NCI-H1417 (cell line): ENCODE results near the gene TNRC6A.
"Not testable (repeated sequence)": the region's sequence is repeated elsewhere in the genome, so short reads cannot be mapped to it uniquely, and the experiment has no call there.

Source experiments
- DNase-seq, 3 experiments: peaks; one replicate each; lab custom pipeline; 2025; lab: John Stamatoyannopoulos, UW

TNRC6A gene

DNA sequence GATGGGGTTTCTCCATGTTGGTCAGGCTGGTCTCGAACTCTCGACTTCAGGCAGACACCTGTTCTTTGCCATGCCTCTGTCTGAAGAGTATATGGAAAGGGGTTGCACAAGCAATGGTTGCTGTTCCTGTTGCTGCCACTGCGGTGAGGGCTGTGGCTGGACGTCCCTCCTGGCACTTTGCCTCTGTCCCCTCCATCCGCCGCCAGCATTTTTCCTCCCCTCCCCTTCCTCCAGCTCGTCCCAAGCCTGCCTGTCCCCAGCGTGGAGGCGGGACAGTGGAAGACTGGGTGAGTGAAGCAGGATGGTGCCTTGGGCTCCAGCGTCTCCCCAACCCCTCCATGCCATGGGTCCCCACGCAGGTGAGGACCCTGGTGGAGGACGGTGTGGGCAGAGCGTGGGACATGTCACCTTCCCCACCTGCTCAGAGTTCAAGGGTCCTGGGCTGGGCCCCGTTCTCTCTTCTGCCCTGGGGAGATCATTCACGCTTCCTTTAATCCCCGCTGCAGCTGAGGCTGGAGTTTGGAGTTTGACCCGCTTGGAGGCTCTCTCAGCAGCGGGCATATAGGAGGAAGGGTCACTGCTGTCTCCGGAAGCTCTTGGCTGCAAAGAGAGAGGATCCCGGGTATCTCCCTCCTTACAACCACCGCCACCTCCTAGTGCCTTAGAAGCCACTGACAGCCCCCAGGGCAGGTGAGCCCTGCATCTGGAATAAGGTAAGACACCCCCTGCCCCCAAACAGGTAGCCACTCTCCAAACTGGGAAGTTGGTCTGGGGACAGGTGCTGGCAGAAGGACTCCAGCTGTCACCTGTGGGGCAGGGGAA lies 116.5 kb downstream of the TNRC6A start, which contains the start of gene SLC5A11:
TSS of gene SLC5A11 (plus strand) at position 238 of the 822 bp plus-strand sequence. CDS start 12,681 bp downstream, outside the sequence.
- DNase-seq, result no peak

DNA sequence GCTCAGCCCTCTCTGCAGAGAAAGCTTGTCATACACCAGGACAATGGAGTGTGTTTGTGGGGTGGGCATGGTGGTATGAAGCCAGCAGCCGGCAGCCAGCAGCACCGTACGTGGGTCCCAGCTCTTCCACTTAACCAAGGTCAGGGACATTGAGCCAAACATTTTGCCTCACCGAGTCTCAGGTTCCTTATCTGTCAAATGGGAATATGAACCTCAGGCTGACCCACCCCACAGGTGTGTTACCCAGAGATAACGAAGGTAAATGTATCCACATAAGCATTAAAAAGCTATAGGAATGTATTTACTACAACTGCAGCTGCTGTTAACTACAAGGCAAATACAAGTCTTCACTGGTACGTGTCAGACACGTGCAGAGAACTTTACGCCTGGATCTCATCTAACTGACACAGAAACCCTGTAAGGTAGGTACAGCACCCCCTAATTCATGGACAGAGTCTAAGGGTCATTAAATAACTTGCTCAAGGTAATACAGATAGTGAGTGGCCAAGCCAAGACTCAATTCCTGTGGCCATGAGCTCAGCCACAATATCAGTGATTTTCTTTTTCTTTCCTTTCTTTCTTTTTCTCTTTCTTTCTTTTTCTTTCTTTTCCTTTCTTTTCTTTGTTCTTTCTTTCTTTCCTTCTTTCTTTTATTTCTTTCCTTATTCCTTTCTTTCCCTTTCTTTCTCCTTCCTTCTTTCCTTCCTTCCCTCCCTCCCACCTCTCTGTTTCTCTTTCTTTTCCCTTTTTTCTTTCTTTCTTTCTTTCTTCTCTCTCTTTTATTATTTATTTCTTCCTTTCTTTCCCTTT lies 117.3 kb downstream of the TNRC6A start:
- no peak for DNase-seq

DNA sequence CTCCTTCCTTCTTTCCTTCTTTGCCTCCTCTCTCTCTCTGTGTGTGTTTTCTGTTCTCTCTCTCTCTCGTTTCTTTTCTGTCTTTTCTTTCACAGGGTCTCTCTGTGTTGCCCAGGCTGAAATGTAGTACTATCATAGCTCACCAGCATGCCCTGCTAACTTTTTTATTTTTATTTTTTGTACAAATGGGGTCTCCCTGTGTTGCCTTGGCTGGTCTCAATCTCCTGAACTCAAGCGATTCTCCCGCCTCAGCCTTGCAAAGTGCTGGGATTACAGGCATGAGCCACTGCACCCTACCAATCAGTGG lies 117.9 kb downstream of the TNRC6A start:
- DNase-seq, result no peak

DNA sequence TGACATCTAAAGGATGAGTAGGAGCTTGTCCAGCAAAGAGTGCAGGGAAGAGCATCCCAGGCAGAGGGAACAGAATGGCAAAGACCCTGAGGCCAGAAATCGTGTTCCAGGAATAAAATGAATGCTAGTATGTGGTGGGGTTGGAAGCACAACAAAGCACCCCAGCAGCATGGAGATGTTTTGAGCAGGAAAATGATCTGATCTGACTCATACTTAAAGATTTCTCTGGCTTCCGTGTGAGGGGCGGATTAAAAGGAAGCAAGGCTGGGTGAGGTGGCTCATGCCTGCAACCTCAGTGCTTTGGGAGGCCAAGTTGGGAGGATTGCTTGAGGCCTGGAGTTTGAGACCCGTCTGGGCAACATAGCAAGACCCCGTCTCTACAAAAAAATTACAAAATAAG lies 118.6 kb downstream of the TNRC6A start:
- no peak for DNase-seq

DNA sequence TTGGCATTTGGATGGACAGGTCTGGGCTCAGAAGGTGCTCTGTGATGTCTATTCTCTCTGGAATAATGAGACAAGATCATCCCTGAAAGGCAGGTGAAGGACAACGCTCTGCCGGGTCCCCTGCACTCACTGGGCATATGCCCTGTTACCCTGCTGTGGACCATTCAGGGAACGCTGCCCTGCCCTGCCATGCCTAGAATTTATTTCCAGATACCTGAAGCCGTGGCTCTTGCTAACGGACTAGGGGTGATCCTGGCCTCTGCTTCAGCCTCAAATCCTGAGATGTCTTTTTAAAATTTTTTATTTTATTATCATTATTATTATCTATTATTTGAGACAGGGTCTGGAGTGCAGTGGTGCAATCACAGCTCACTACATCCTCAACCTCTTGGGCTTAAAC lies 120.2 kb downstream of the TNRC6A start:
- DNase-seq, result no peak

DNA sequence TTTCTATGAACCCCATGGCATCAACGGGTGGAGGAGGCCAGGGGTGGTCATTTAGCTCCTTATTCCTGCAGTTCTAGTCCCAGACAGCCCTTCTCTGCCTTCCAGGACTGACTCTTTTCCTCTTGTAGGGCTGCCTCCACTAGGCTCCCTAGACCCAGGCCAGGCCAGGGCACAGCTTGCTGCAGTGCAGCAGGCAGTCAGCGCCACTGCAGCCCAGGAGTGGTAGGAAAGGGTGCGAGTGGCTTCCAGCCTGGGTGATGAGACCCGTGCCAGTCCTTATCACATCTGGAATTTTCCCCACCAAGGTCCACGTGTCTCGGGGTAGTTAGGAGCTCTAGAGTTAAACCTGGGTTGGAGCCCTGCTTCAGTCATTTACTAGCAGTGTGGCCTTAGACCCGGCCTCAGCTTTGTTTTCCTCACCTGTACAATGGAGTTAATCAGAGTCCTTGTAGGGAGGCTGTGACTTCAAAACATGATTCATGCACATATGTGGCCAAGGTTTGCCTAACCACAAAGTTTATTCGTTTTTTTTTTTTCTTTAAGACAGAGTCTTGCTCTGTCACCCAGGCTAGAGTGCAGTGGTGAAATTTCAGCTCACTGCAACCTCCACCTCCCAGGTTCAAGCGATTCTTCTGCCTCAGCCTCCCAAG lies 121.0 kb downstream of the TNRC6A start:
- no peak for DNase-seq

DNA sequence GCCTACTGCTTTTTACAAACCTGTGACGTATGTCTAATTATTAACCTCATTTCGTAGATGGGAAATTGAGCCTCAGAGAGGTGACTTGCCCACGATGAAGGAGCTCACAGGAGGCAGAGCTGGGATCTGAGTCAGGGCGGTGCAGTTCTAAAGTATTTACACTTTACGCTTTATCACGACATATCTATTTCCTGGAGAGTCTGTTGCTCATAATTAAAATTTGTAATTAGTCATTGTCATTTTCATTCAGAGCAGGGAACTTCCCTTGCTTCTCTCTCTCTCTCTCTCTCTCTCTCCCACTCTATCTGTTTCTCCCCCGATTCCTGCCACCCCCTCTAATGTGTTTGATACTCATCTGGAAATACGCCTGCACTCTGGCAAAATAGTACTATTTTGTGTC lies 122.2 kb downstream of the TNRC6A start:
- no peak for DNase-seq

DNA sequence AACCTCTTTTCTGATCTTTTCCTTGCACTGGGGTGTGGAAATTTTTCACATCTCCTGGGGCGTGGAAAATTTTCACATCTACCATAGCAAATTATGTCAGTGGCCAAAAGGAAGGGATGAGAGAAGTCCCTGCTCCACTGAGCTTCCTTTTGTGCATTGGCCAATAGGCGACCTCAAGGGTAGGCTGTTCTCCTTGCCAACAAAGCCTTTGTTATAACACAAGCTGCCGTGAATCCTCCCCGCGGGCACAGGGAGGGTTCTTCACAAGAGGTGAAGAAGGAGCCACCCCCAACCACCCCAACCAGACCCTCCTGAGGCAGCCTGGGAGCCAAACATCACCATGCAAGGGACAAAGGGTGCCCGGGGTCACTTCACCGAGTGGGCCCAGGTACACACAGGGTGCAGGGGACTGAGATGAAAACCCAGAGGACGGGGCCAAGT lies 122.8 kb downstream of the TNRC6A start:
- no peak for DNase-seq

DNA sequence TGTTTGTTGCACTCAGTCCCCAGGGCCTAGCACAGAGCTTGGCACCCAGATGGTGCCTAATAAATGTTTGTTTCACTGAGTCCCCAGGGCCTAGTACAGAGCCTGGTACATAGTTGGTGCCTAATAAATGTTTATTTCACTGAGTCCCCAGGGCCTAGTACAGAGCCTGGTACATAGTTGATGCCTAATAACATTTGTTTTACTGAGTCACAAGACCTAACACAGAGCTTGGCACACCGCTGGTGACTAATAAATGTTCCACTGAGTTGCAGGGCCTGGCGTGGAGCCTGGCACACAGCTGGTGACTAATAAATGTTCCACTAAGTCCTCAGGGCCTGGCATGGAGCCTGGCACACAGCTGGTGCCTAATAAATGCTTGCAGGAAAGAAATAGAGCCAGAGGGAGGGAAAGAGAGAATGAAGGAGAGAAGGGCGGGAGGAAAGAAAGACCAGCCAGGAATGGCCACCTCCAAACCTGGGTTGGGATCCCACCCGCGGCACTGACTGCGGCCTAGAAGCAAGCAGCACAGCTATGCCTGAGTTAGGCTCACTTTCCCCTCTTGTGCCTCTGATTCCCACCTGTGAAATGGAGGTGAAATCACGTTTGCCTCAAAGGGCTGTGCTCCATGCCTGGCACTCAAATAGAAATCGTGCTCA lies 123.8 kb downstream of the TNRC6A start:
- no peak for DNase-seq

DNA sequence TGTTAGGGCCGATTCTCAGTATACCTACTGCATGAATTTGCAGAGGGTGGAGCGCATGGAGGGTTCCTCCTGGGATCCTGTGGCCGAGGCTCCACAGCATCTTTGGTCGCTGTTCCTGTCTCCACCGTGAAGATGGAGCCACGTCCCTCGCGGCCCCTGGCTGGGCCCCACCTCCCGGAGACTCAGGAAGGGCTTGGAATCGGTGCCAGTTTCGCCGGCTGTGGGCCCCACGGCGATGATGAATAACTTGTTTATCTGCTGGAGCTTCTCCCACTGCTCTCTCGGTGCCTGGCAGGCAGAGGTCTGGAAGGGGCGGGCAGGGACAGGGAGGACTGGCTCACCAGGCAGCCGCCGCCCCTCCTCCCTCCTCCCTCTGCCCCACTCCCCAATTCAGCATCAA lies 124.4 kb downstream of the TNRC6A start:
- peak in 1 of 3 experiments; percentile 6 for DNase-seq

DNA sequence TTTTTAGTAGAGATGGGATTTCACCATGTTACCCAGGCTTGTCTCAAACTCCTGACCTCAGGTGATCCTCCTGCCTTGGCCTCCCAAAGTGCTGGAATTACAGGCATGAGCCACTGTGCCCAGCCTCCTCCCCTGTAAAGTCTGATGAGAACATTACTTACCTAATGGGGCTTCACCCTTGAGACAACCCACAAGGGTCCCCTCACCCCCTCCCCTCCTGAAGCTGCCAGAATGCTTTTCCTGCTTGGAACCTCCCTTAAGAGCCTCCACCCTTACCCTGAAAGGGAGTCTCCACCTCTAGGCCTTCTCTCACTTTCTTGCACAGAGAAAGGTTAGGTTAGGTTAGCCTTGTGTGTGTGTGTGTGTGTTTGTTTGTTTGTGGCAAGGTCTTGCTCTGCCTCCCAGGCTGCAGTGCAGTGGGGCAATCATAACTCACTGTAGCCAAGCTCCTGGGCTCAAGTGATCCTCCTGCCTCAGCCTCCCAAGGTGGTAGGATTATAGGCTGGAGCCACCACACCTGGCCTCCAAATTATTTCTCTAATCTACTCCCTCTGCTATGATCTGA lies 125.2 kb downstream of the TNRC6A start:
- DNase-seq, result no peak

DNA sequence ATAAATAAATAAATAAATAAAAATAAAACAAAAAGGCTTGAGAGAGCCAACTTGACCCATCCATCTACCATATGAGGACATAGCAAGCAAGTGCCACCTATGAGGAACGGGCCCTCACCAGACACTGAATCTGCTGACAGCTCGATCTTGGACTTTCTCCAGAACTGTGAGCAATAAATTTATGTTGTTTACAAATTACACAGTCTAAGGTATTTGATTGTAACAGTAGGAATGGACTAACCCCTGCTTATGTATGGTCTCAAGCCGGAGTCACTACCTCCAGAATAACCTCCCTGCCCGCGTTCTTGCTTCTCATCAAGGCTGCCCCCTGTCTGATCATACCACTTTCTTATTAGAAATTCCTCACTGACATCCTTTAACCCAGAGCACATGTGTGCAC lies 126.2 kb downstream of the TNRC6A start:
- no peak for DNase-seq

DNA sequence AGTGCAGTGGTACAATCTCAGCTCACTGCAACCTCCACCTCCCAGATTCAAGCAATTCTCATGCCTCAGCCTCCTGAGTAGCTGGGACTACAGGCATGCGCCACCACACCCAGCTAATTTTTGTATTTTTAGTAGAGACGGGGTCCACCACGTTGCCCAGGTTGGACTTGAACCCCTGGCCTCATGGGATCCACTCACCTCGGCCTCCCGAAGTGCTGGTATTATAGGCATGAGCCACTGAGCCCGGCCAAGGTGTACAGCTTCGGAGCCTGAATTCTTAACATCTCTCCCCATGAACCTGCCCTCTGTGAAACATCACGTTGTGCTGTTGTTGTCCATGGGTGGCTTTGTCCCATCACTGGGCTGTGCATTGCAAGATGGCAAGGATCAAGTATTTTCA lies 127.4 kb downstream of the TNRC6A start:
- not testable (repeated sequence) for DNase-seq

DNA sequence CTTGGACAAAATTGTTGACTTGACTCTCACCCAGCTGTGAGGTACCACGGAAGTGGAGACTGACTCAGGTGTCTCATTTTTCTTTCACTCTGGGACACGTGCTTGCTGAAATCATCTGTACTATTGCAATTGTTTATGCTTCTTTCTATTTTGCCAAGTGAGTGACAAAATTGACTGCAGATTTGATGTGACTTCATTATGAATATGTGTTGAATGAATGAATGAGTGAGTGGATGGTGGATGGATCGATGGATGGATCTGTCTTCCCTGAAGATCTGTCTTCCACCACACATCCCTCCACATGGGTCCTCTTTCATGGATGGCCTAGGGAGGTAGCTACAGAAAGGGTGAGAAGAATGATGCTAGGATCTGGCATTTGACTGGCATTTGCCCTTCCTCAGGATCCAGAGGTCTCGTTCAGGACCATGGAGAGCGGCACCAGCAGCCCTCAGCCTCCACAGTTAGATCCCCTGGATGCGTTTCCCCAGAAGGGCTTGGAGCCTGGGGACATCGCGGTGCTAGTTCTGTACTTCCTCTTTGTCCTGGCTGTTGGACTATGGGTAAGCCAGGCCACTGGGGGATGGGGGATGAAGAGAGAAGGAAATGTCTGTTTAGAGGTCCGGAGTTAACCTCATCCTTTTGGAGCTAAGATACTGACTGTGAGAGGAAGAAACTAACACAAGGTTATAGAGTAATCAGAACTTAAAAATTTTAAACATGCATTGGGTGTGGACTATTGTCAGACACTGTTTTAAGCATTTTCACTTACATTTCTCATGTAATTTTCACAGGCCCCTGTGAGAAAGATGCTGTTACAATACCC lies 129.0 kb downstream of the TNRC6A start:
- no peak for DNase-seq

DNA sequence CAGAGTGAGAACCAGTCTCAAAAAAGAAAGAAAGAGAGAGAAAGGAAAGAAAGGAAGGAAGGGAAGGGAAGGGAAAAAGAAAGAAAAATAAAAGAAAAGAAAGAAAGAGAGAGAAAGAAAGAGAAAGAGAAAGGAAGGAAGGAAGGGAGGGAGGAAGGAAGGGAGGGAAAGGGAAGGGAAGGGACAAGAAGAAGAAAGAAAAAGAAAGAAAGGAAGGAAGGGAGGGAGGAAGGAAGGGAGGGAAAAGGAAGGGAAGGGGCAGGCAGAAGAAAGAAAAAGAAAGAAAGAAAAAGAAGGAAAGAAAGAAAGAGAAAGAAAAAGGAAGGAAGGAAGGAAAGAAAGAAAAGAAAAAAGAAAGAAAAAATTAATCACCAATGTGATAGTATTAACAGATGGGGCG lies 132.0 kb downstream of the TNRC6A start:
- DNase-seq, result no peak

DNA sequence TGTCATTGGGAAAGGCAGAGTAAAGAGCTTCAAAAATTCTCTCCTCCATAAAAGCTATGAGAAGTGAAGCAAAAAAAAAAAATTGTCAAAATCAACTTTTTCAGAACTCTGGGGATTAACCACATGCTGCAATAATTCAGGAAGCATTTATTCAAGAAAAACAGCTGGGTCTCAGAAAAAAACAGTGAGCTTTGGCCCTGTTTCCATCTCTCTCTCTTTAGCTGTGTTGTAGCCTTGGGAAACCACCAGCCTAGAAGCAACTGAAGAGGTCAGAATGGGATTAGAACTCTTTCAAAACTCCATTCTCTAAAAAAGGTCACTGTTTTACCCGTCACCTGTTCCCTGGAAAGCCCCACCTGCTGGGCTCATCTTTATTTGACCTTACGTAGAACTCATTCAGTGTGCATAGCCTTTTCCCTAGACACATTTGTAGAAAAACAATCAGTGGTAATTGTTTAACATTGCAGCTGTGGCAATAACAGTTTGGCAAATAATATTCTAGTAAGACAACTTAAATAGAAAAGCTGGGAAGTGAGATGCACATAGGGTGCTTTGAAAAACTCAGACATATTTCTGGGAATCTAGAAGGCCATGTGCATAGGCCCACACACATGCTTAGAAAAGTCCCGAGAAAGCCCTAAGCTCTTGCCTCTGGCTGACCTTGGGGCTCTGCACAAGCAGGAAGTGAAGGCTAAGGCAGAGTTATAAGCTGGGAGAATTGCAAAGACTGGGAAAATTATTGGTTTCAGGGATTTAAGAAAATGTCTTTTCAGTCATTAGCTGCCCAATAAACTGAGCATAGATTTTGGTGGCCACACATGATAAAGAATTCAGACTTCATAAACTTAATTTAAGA lies 134.4 kb downstream of the TNRC6A start:
- no peak for DNase-seq

DNA sequence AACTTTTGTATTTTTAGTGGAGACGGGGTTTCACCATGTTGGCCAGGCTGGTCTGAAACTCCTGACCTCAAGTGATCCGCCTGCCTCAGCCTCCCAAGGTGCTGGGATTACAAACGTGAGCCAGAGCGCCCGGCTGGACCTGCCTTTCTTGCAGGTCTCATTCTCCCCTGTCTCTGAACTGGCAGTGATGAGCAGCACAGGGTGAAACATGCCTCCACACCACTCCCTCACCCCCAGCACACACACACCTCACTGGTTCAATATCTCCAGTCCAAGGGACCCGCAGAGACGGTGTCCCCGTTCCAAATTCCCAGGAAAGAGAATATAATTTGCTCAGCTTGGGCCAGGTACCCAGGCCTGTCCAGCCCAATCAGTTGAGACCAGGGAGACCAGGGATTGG lies 139.6 kb downstream of the TNRC6A start:
- no peak for DNase-seq

DNA sequence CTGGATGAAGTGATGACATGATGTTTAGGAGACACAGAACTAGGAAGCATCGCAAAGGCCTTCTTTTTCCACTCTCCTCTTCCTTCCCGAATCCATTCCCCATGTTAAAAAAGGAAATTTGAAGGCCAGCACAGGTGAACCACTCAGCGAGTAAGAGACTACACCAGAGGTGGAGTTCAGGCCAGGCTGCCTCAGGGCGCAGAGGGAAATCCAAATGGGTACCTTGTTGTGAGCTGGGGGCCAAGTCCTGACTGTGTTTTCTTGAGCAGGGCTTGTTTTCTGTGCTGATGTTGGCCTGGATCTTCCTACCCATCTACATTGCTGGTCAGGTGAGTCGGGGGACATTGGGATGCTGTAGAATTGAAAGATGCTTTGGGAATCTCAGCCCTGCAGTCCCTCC lies 142.4 kb downstream of the TNRC6A start:
- DNase-seq, result no peak

DNA sequence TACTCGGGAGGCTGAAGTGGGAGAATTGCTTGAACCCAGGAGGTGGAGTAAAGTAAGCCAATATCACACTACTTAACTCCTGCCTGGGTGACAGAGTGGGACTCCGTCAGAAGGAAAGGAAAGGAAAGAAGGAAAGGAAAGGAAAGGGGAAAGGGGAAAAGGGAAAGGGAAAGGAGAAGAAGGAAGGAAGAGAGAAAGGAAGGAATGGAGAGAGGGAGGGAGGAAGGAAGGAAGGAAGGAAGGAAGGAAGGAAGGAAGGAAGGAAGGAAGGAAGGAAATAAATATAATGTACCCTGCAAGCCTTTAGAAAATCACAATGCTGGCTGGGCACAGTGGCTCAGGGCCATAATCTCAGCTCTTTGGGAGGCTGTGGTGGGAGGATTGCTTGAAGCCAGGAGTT lies 143.6 kb downstream of the TNRC6A start:
- no peak for DNase-seq

DNA sequence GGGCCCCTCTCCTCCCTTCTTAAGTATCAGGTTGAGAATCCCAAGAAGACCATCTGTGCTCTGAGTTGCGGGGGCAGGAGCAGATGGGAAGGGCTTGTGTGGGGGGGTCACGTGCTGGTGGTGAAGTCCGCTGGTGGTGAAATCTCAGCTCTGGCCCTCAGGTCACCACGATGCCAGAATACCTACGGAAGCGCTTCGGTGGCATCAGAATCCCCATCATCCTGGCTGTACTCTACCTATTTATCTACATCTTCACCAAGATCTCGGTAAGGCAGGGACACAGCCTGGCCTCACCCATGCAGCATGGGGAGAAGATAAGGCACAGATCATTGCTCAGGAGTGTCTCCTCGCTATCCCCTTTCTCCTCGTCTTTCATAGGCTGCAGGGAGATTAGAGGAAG lies 146.0 kb downstream of the TNRC6A start:
- no peak for DNase-seq
